Stimulated activated CD8-positive, alpha-beta memory T cell treated with anti-CD3 and anti-CD28 coated beads, Interleukin-15, amount 100 ng/mL, for 24 hours (primary cell): ENCODE measurements around the gene SMIM34.

Experiments
- DNase-seq: peaks from one replicate; pipeline ENCODE4 v3.0.0-alpha.2; 2020; ENCODE audit warnings: low read depth

SMIM34 gene

GRCh38 chr21:34372321-34372720 lies 51.4 kb downstream of the SMIM34 start:
- no peak for DNase-seq

DNA sequence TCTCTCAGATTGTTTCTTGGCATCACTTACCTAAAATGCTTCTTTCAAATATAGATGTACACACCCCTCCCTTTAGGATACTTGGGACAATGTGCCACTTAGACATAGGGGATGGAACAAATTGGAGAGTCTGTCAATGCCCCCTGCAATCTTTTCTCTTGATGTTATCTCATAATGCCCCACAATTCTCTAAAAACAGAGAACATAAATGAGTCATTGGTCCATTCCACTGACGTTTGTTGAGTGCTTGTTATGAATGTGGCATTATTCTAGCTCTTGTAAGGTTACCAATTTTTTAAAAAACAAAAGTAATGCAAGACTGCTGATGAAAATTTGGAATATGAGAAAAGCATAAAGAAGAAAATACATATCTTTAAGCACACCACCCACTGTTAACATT lies 54.0 kb downstream of the SMIM34 start:
- DNase-seq: no peak
